HepG2 (cell line): ENCODE data around the gene FEM1C. TPM values are rescaled to one million over a fixed set of nuclear protein-coding genes. Genes with fewer than 3 reads are reported as not detected.

ENCODE experiments used
- ATAD3A ChIP-seq: sonication (generic); formaldehyde crosslinking; IDR thresholded peaks from 2 replicates; pipeline ENCODE4 v1.4.0; 2020; ENCODE audit warnings: missing genetic modification reagents
- ATRX ChIP-seq: sonication (generic); formaldehyde crosslinking; IDR thresholded peaks from 2 replicates; pipeline ENCODE4 v1.4.0; 2020; ENCODE audit warnings: missing genetic modification reagents, borderline replicate concordance
- BCL3 ChIP-seq: sonication (generic); formaldehyde crosslinking; IDR thresholded peaks from 2 replicates; pipeline ENCODE4 v1.5.1; 2020; ENCODE audit warnings: mild to moderate bottlenecking, missing genetic modification reagents, moderate library complexity
- ELF3 ChIP-seq: IDR thresholded peaks from 2 replicates; pipeline ENCODE4 v1.6.1; 2016; ENCODE audit warnings: missing genetic modification reagents, missing compliant biosample characterization
- FLYWCH1 ChIP-seq: sonication (generic); formaldehyde crosslinking; IDR thresholded peaks from 2 replicates; pipeline ENCODE4 v1.8.1; 2023; ENCODE audit warnings: mild to moderate bottlenecking, missing genetic modification reagents
- GATAD1 ChIP-seq: IDR thresholded peaks from 2 replicates; pipeline ENCODE4 v1.6.1; 2016; ENCODE audit warnings: missing genetic modification reagents, missing compliant biosample characterization
- HCFC1 ChIP-seq: fragments of 150-350 bp; IDR thresholded peaks from 2 replicates; pipeline ENCODE4 v1.6.1; 2014; ENCODE audit warnings: low read depth, low read length
- HOXA5 ChIP-seq: sonication (generic); formaldehyde crosslinking; IDR thresholded peaks from 2 replicates; pipeline ENCODE4 v1.4.0; 2020; ENCODE audit warnings: missing genetic modification reagents
- HOXD1 ChIP-seq: sonication (generic); formaldehyde crosslinking; IDR thresholded peaks from 2 replicates; pipeline ENCODE4 v1.5.0; 2020; ENCODE audit warnings: missing genetic modification reagents
- KAT7 ChIP-seq: IDR thresholded peaks from 2 replicates; pipeline ENCODE4 v1.6.1; 2018; ENCODE audit warnings: borderline replicate concordance, missing compliant biosample characterization
- KDM5A ChIP-seq: fragments of 200-600 bp; sonication (generic); IDR thresholded peaks from 2 replicates; pipeline ENCODE4 v1.7.0; 2018; ENCODE audit warnings: antibody characterized with exemption, mild to moderate bottlenecking, low read length, borderline replicate concordance
- MTA1 ChIP-seq: sonication (generic); formaldehyde crosslinking; IDR thresholded peaks from 2 replicates; pipeline ENCODE4 v1.4.0; 2020; ENCODE audit warnings: missing genetic modification reagents, mild to moderate bottlenecking, borderline replicate concordance
- NFAT5 ChIP-seq: sonication (generic); formaldehyde crosslinking; IDR thresholded peaks from 2 replicates; pipeline ENCODE4 v1.4.0; 2020; ENCODE audit warnings: missing genetic modification reagents
- NFKB2 ChIP-seq: sonication (generic); formaldehyde crosslinking; IDR thresholded peaks from 2 replicates; pipeline ENCODE4 v1.4.0; 2020; ENCODE audit warnings: missing genetic modification reagents, borderline replicate concordance
- U2AF2 ChIP-seq: fragments of 200-400 bp; formaldehyde crosslinking; IDR thresholded peaks from 2 replicates; pipeline ENCODE4 v1.6.1; 2017; ENCODE audit warnings: low read depth, mild to moderate bottlenecking, low read length
- ZBTB21 ChIP-seq: sonication (generic); formaldehyde crosslinking; IDR thresholded peaks from 2 replicates; pipeline ENCODE4 v1.4.0; 2020; ENCODE audit warnings: missing genetic modification reagents
- ZBTB38 ChIP-seq: sonication (generic); formaldehyde crosslinking; IDR thresholded peaks from 2 replicates; pipeline ENCODE4 v1.5.1; 2020; ENCODE audit warnings: mild to moderate bottlenecking, missing genetic modification reagents
- ZNF337 ChIP-seq: sonication (generic); formaldehyde crosslinking; IDR thresholded peaks from 2 replicates; pipeline ENCODE4 v1.5.1; 2020; ENCODE audit warnings: missing genetic modification reagents, low read depth, mild to moderate bottlenecking, borderline replicate concordance
- ZNF510 ChIP-seq: sonication (generic); formaldehyde crosslinking; IDR thresholded peaks from 2 replicates; pipeline ENCODE4 v1.4.0; 2020; ENCODE audit warnings: low read depth, mild to moderate bottlenecking, missing genetic modification reagents
- ZNF572 ChIP-seq: sonication (generic); formaldehyde crosslinking; IDR thresholded peaks from 2 replicates; pipeline ENCODE4 v1.5.1; 2020; ENCODE audit warnings: mild to moderate bottlenecking, missing genetic modification reagents
- ZNF605 ChIP-seq: sonication (generic); formaldehyde crosslinking; IDR thresholded peaks from 2 replicates; pipeline ENCODE4 v1.8.0; 2022; ENCODE audit warnings: mild to moderate bottlenecking, missing genetic modification reagents
- ZNF7 ChIP-seq: IDR thresholded peaks from 2 replicates; pipeline ENCODE4 v1.6.1; 2016; ENCODE audit warnings: missing biosample characterization, missing genetic modification reagents
- ZNF704 ChIP-seq: sonication (generic); formaldehyde crosslinking; IDR thresholded peaks from 2 replicates; pipeline ENCODE4 v1.8.1; 2023; ENCODE audit warnings: mild to moderate bottlenecking, inconsistent platforms, moderate library complexity, missing genetic modification reagents, borderline replicate concordance
- polyA plus RNA-seq, 8 experiments: library from polyadenylated mRNA; depleted of rRNA in 3 of 8; stranded (reverse) in 7 of 8; unstranded in 1 of 8; fragments of >200 nt; fragmentation: Illumina TruSeq in 4 of 8; extraction: Trizol in 4 of 8; gene quantifications; 2 replicates each; pipeline versions ENCODE4 v1.2.1 to v1.2.3, GENCODE V29; 2011 to 2016; ENCODE audit warnings: low read depth in 4 of 8, missing spikeins in 1 of 8, mixed read lengths in 1 of 8; ENCODE audit not compliant: insufficient read depth in 1 of 8
- total RNA-seq, 5 experiments: library from RNA; depleted of rRNA; stranded (reverse); fragments of >200 nt; fragmentation: Illumina TruSeq; extraction: Trizol; gene quantifications; 2 replicates each; pipeline ENCODE4 v1.2.3, GENCODE V29; 2016; ENCODE audit warnings: low read depth in 1 of 5

FEM1C gene
- total and polyA plus RNA-seq, 2 of the 13 experiments (the other 11 are each of a cell fraction or from before 2014, with no cell fraction given), result 5.5 to 8.3 TPM

- no peak for TF ChIP-seq NFAT5 (CRISPR knock-in tag)
- TF ChIP-seq ELF3 (CRISPR knock-in tag), result peak; percentile 64; the same call in 1 of the 2 replicates
- TF ChIP-seq ZNF510, result no peak; the same call in 1 of the 2 replicates
- TF ChIP-seq ATRX, result no peak
- TF ChIP-seq ZNF337 (CRISPR knock-in tag), result 0 out of 2 replicates have a peak, but pooled peaks have one; percentile 55
- TF ChIP-seq ZBTB21 (CRISPR knock-in tag), result no peak
- no peak for TF ChIP-seq ATAD3A
- TF ChIP-seq HOXA5, result no peak
- no peak for TF ChIP-seq KDM5A
- peak; percentile 76; the same call in 1 of the 2 replicates for TF ChIP-seq KAT7 (CRISPR knock-in tag)
- TF ChIP-seq MTA1, result no peak; the same call in 1 of the 2 replicates
- no peak for TF ChIP-seq HCFC1
- TF ChIP-seq HOXD1, result 0 out of 2 replicates have a peak, but pooled peaks have one; percentile 39
- TF ChIP-seq GATAD1, result peak; percentile 71
- TF ChIP-seq ZNF7 (CRISPR knock-in tag), result no peak
- TF ChIP-seq FLYWCH1 (CRISPR knock-in tag), result no peak
- TF ChIP-seq ZNF605, result no peak
- TF ChIP-seq ZNF704 (CRISPR knock-in tag), result no peak
- TF ChIP-seq NFKB2, result peak; percentile 62; the same call in 1 of the 2 replicates
- TF ChIP-seq U2AF2, result no peak
- peak; percentile 77; the same call in 1 of the 2 replicates for TF ChIP-seq ZBTB38 (CRISPR knock-in tag)
- peak; percentile 85 for TF ChIP-seq BCL3 (CRISPR knock-in tag)
- TF ChIP-seq ZNF572 (CRISPR knock-in tag), result peak; percentile 77; the same call in 1 of the 2 replicates
Observed at GRCh38 chr5:115544436-115545350, at the start of gene FEM1C (continued).
